Natural killer cell (primary cell): Measurements from ENCODE around the gene HGS. TPM values are rescaled to one million over a fixed set of nuclear protein-coding genes. Genes with fewer than 3 reads are reported as not detected.
A peak's percentile ranks its signal among the peaks of the same experiment; 100 is the strongest.

ENCODE experiments used
- ATAC-seq, 3 donors: fragments of 150-1000 bp in 2 of 3; fragments of 200-7000 bp in 1 of 3; cut with Tn5 transposase; 1 replicate in 1 of 3; 2 replicates in 2 of 3; pipeline ENCODE4 v1.10.0; 2021; ENCODE audit warnings: mild to moderate bottlenecking in 2 of 3, moderate library complexity in 2 of 3
- DNase-seq, 2 donors: peaks; one replicate each; pipeline versions ENCODE4 v3.0.0 to v3.0.0-alpha.2; 2013 to 2021; ENCODE audit warnings: mixed read lengths in 1 of 2
- H3K27ac ChIP-seq: one replicate; pipeline ENCODE4 v1.5.1; 2013; ENCODE audit warnings: mild to moderate bottlenecking, low read length
- H3K27me3 ChIP-seq: one replicate; pipeline ENCODE4 v1.6.1; 2013; ENCODE audit warnings: low read length; ENCODE audit not compliant: control insufficient read depth, insufficient read depth
- H3K36me3 ChIP-seq: one replicate; pipeline ENCODE4 v1.6.1; 2013; ENCODE audit warnings: low read length; ENCODE audit not compliant: control insufficient read depth, insufficient read depth
- H3K4me1 ChIP-seq: one replicate; pipeline ENCODE4 v1.6.1; 2013; ENCODE audit warnings: low read length; ENCODE audit not compliant: control insufficient read depth, insufficient read depth
- H3K4me3 ChIP-seq: one replicate; pipeline ENCODE4 v1.5.1; 2013; ENCODE audit warnings: low read length
- H3K9me3 ChIP-seq: one replicate; pipeline ENCODE4 v1.6.1; 2013; ENCODE audit warnings: low read length; ENCODE audit not compliant: control insufficient read depth, insufficient read depth
- H3K27ac Mint-ChIP-seq, 2 donors: one replicate each; pipeline ENCODE4 v1.8.0; 2022; ENCODE audit warnings: mild to moderate bottlenecking in 2 of 2, mixed read lengths in 2 of 2, moderate library complexity in 1 of 2
- H3K27me3 Mint-ChIP-seq, 2 donors: one replicate each; pipeline ENCODE4 v1.8.0; 2022; ENCODE audit warnings: low read depth in 2 of 2, mixed read lengths in 2 of 2
- H3K36me3 Mint-ChIP-seq: one replicate; pipeline ENCODE4 v1.8.0; 2022; ENCODE audit warnings: mixed read lengths
- H3K4me1 Mint-ChIP-seq, 2 donors: one replicate each; pipeline ENCODE4 v1.8.0; 2022; ENCODE audit warnings: mixed read lengths in 2 of 2
- H3K4me3 Mint-ChIP-seq: one replicate; pipeline ENCODE4 v1.8.0; 2022; ENCODE audit warnings: mild to moderate bottlenecking, moderate library complexity, mixed read lengths
- H3K9me3 Mint-ChIP-seq, 2 donors: one replicate each; pipeline ENCODE4 v1.8.0; 2022; ENCODE audit warnings: mixed read lengths in 2 of 2
- CTCF ChIP-seq: fragments of 200-600 bp; IDR thresholded peaks from one replicate; pipeline ENCODE4 v1.8.0; 2022; ENCODE audit warnings: antibody characterized with exemption
- WGBS: methylation state at CpG from one replicate; pipeline ENCODE4 v1.1.7; 2013; ENCODE audit warnings: missing lambda C conversion rate; ENCODE audit not compliant: insufficient coverage; 5-methylcytosine and 5-hydroxymethylcytosine counted together
- intact Hi-C: fragments of 100-400 bp; cut with micrococcal nuclease; formaldehyde crosslinking; loops from one replicate; pipeline ENCODE4 v1.14.2; 2022
- total RNA-seq, 4 donors: library from RNA; stranded (reverse); fragments of 120-200 nt in 1 of 4; gene quantifications; one replicate each; pipeline versions ENCODE4 v1.2.3 to v1.2.4, GENCODE V29; 2013 to 2022

The HGS gene
- total RNA-seq, 3 donors from 2014 or later (not counting 1 experiment from before 2014, with no cell fraction given) = 179 to 186 (median 181) TPM

DNA sequence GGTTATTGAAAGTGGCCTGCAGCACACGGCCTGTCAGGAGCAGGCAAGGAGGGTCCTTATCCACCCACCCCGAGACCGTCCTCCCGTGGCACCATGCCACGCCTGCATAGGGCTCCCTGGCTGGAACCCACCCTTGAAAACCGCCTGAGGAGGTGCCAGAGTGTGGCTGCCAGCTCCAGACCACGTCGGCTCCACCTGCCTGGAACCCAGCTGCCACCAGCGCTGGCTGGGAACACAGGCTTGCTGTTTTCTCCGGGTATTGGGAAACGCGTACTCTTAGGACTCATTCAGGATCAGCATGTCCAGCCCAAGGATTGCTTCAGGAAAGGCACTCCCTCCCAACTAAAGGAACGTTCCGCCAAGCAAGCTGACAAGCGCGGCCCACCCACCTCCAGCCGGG, 6.9 kb upstream of the HGS start:
- Histone ChIP-seq H3K27me3 (no peaks in the 10 kb centered on the region), H3K4me3 (no peak overlapping the region), H3K27ac (no peak overlapping the region), H3K36me3 (peaks cover 16% of the 10 kb centered on the region), H3K9me3 (no peaks in the 10 kb centered on the region), H3K4me1 (no peaks in the 10 kb centered on the region)
- intact Hi-C loops = no loop called here
- 92% methylated on average over 17 of the region's 17 CpGs for WGBS
- Mint-ChIP-seq H3K4me1 (peaks cover 7 to 8% of the 10 kb centered on the region in 2 donors), H3K36me3 (no peaks in the 10 kb centered on the region), H3K4me3 (no peak overlapping the region), H3K9me3 (no peaks in the 10 kb centered on the region), H3K27ac (no peak overlapping the region), H3K27me3 (no peaks in the 10 kb centered on the region)
- ATAC-seq (no peak), DNase-seq (no peak)
- no peak for TF ChIP-seq CTCF

GRCh38 chr17:81680150-81680549, 3.7 kb upstream of the HGS start:
- no peak overlapping the region for H3K27ac Mint-ChIP-seq
- Histone ChIP-seq H3K9me3 (no peaks in the 10 kb centered on the region), H3K27me3 (no peaks in the 10 kb centered on the region), H3K27ac (no peak overlapping the region), H3K4me3 (no peak overlapping the region), H3K36me3 (no peaks in the 10 kb centered on the region), H3K4me1 (peaks cover 22% of the 10 kb centered on the region)
- no peak for DNase-seq
- H3K9me3 Mint-ChIP-seq = no peaks in the 10 kb centered on the region
- WGBS = 94% methylated on average over 11 of the region's 11 CpGs
- no peak for TF ChIP-seq CTCF
- no peaks in the 10 kb centered on the region for H3K36me3 Mint-ChIP-seq
- H3K4me1 Mint-ChIP-seq = peaks cover 14 to 23% of the 10 kb centered on the region in 2 donors
- H3K4me3 Mint-ChIP-seq = no peak overlapping the region
- no peak for ATAC-seq
- intact Hi-C loops = no loop called here
- no peaks in the 10 kb centered on the region for H3K27me3 Mint-ChIP-seq

GRCh38 chr17:81681672-81682071, 2.1 kb upstream of the HGS start:
- peaks cover 7 to 24% of the 10 kb centered on the region in 2 donors for H3K4me1 Mint-ChIP-seq
- 95% methylated on average over 17 of the region's 17 CpGs for WGBS
- Histone ChIP-seq H3K27ac (no peak overlapping the region), H3K4me3 (no peak overlapping the region), H3K36me3 (peaks cover 4% of the 10 kb centered on the region), H3K27me3 (no peaks in the 10 kb centered on the region), H3K9me3 (no peaks in the 10 kb centered on the region), H3K4me1 (peaks cover 30% of the 10 kb centered on the region)
- no peaks in the 10 kb centered on the region for H3K9me3 Mint-ChIP-seq
- no peaks in the 10 kb centered on the region for H3K27me3 Mint-ChIP-seq
- intact Hi-C loops = no loop called here
- DNase-seq (no peak), ATAC-seq (no peak)
- no peak for TF ChIP-seq CTCF
- H3K27ac Mint-ChIP-seq = no peak overlapping the region
- peak overlapping the region; percentile 25 for H3K4me3 Mint-ChIP-seq
- no peaks in the 10 kb centered on the region for H3K36me3 Mint-ChIP-seq

- Histone ChIP-seq H3K27ac (no peak overlapping the region), H3K4me1 (peaks cover 30% of the 10 kb centered on the region), H3K36me3 (peaks cover 14% of the 10 kb centered on the region), H3K27me3 (no peaks in the 10 kb centered on the region), H3K4me3 (peak overlapping the region; percentile 82), H3K9me3 (no peaks in the 10 kb centered on the region)
- DNase-seq = no peak
- Mint-ChIP-seq H3K36me3 (no peaks in the 10 kb centered on the region), H3K9me3 (no peaks in the 10 kb centered on the region), H3K27me3 (no peaks in the 10 kb centered on the region), H3K4me1 (peaks cover 7 to 32% of the 10 kb centered on the region in 2 donors), H3K27ac (peak overlapping the region; percentile 79 to 88), H3K4me3 (peak overlapping the region; percentile 96)
- WGBS = 50% methylated on average over 19 of the region's 19 CpGs
- no peak for TF ChIP-seq CTCF
- ATAC-seq = no peak
- intact Hi-C loops = loop anchor here (1.0 kb wide), 1 partner anchor 21 kb away; the partner anchor contains the start of gene MRPL12
Measured at GRCh38 chr17:81682565-81683207, 1.1 kb upstream of the HGS start.
